GM12878 (cell line): Measurements from ENCODE around the gene TARS3. TPM values are rescaled to one million over a fixed set of nuclear protein-coding genes. Genes with fewer than 3 reads are reported as not detected.

ENCODE experiments used
- ATAC-seq: fragments of 200-7000 bp; cut with Tn5 transposase; 3 replicates; pipeline ENCODE4 v1.9.1; 2020; ENCODE audit warnings: mild to moderate bottlenecking, moderate library complexity
- BruUV-seq: library from RNA; stranded (reverse); fragments of 400-500 nt; replicated peaks from 2 replicates; lab custom pipeline; 2021; lab: Mats Ljungman, UMichigan
- CTCF ChIA-PET: fragments of 300-600 bp; sonication (Branson Sonifier 250); formaldehyde crosslinking; extraction: SDS; loops from one replicate; lab custom pipeline; 2021; ENCODE audit warnings: inconsistent platforms; lab: Yijun Ruan, JAX
- POLR2A ChIA-PET: fragments of 350-600 bp; formaldehyde crosslinking; extraction: SDS; loops from one replicate; lab custom pipeline; 2021; ENCODE audit warnings: inconsistent platforms; lab: Charles Lee
- RAD21 ChIA-PET: fragments of 300-600 bp; sonication (Branson Sonifier 250); formaldehyde crosslinking; loops from one replicate; lab custom pipeline; 2023; ENCODE audit warnings: antibody characterized with exemption; ENCODE audit not compliant: unreplicated experiment; lab: Charles Lee
- SMC1A ChIA-PET: fragments of 300-600 bp; sonication (Branson Sonifier 250); formaldehyde crosslinking; loops from one replicate; lab custom pipeline; 2023; ENCODE audit not compliant: unreplicated experiment, uncharacterized antibody; lab: Charles Lee
- DNase-seq: peaks from one replicate; pipeline ENCODE4 v3.0.0-alpha.2; 2011; ENCODE audit warnings: low read depth, low spot score
- FAIRE-seq: peaks from 3 replicates; lab custom pipeline; 2011; peaks lifted over from hg19 to GRCh38; lab: Jason Lieb, UNC
- H2AFZ ChIP-seq: 2 replicates; pipeline ENCODE4 v1.6.0; 2011; ENCODE audit warnings: low read depth, low read length, control low read depth; ENCODE audit not compliant: control insufficient read depth
- H3K27ac ChIP-seq: 2 replicates; pipeline ENCODE4 v1.5.1; 2011; ENCODE audit warnings: control low read depth; ENCODE audit not compliant: control insufficient read depth, insufficient read depth
- H3K27me3 ChIP-seq, 2 experiments: replicated peaks in 1 of 2; 2 replicates each; pipeline versions ENCODE4 v1.6.0 to v1.6.1; 2011; ENCODE audit warnings: low read length in 1 of 2; ENCODE audit not compliant: control insufficient read depth in 2 of 2, insufficient read depth in 2 of 2
- H3K36me3 ChIP-seq, 2 experiments: 2 replicates each; pipeline ENCODE4 v1.5.1; 2011; ENCODE audit warnings: low read length in 1 of 2; ENCODE audit not compliant: control insufficient read depth in 2 of 2, insufficient read depth in 2 of 2
- H3K4me1 ChIP-seq: 2 replicates; pipeline ENCODE4 v1.6.1; 2011; ENCODE audit warnings: mild to moderate bottlenecking, low read length, moderate library complexity, mixed read lengths; ENCODE audit not compliant: control insufficient read depth, insufficient read depth
- H3K4me2 ChIP-seq: 2 replicates; pipeline ENCODE4 v1.6.0; 2011; ENCODE audit warnings: control low read depth; ENCODE audit not compliant: control insufficient read depth, insufficient read depth
- H3K4me3 ChIP-seq: fragments of 200-600 bp; sonication (generic); 2 replicates; pipeline ENCODE4 v1.5.1; 2016
- H3K79me2 ChIP-seq: 2 replicates; pipeline ENCODE4 v1.6.0; 2011; ENCODE audit warnings: low read length; ENCODE audit not compliant: control insufficient read depth, insufficient read depth
- H3K9ac ChIP-seq: 2 replicates; pipeline ENCODE4 v1.8.0; 2011; ENCODE audit warnings: low read length, control low read depth, mixed read lengths; ENCODE audit not compliant: control insufficient read depth, insufficient read depth
- H3K9me3 ChIP-seq: replicated peaks from 3 replicates; pipeline ENCODE4 v1.5.1; 2011; ENCODE audit warnings: mild to moderate bottlenecking, low read length; ENCODE audit not compliant: control insufficient read depth, insufficient read depth
- H4K20me1 ChIP-seq: 2 replicates; pipeline ENCODE4 v1.6.0; 2011; ENCODE audit not compliant: control insufficient read depth, insufficient read depth
- BHLHE40 ChIP-seq, 2 experiments: fragments of 450-650 bp in 1 of 2; IDR thresholded peaks; 2 replicates each; pipeline ENCODE4 v1.6.1; 2011 to 2017; ENCODE audit warnings: low read depth in 2 of 2, borderline replicate concordance in 1 of 2, improper control_type of control experiment in 1 of 2, low read length in 1 of 2, mild to moderate bottlenecking in 1 of 2
- BRCA1 ChIP-seq: IDR thresholded peaks from 2 replicates; pipeline ENCODE4 v1.6.1; 2011; ENCODE audit warnings: low read depth, low read length, improper control_type of control experiment
- CHD4 ChIP-seq: fragments of 200-600 bp; sonication (generic); IDR thresholded peaks from 2 replicates; pipeline ENCODE4 v1.6.1; 2016; ENCODE audit warnings: mild to moderate bottlenecking
- CREB1 ChIP-seq: IDR thresholded peaks from 2 replicates; pipeline ENCODE4 v1.6.1; 2012; ENCODE audit warnings: low read depth, mild to moderate bottlenecking, inconsistent platforms
- CTCF ChIP-seq, 3 experiments: IDR thresholded peaks in 2 of 3; conservative IDR thresholded peaks in 1 of 3; 2 replicates each; pipeline ENCODE4 v1.5.1; 2011; ENCODE audit warnings: low read depth in 3 of 3, low read length in 3 of 3, mild to moderate bottlenecking in 3 of 3, control low read depth in 2 of 3, moderate library complexity in 2 of 3, inconsistent platforms in 1 of 3, mixed read lengths in 1 of 3; ENCODE audit not compliant: control insufficient read depth in 2 of 3, insufficient read depth in 1 of 3; ENCODE audit errors: extremely low read depth in 1 of 3
- IKZF2 ChIP-seq, 2 experiments: fragments of 450-650 bp; IDR thresholded peaks; 2 replicates each; pipeline ENCODE4 v1.6.1; 2017; ENCODE audit warnings: mild to moderate bottlenecking in 2 of 2, moderate library complexity in 2 of 2
- NR2C2 ChIP-seq: IDR thresholded peaks from 2 replicates; pipeline ENCODE4 v1.6.1; 2011; ENCODE audit warnings: borderline replicate concordance, low read depth; ENCODE audit not compliant: control insufficient read depth, insufficient read length
- PAX8 ChIP-seq: fragments of 450-650 bp; IDR thresholded peaks from 2 replicates; pipeline ENCODE4 v1.6.1; 2017; ENCODE audit warnings: mild to moderate bottlenecking, moderate library complexity
- SMC3 ChIP-seq: IDR thresholded peaks from 2 replicates; pipeline ENCODE4 v1.6.1; 2011; ENCODE audit warnings: low read length, improper control_type of control experiment, borderline replicate concordance
- ZNF622 ChIP-seq: fragments of 450-650 bp; IDR thresholded peaks from 2 replicates; pipeline ENCODE4 v1.6.1; 2017; ENCODE audit warnings: mild to moderate bottlenecking, inconsistent platforms
- WGBS: methylation state at CpG from one replicate; pipeline ENCODE4 v1.1.6; 2016; ENCODE audit warnings: low lambda C conversion rate; ENCODE audit not compliant: insufficient replicate concordance, insufficient coverage; ENCODE audit errors: missing lambda C conversion rate; 5-methylcytosine and 5-hydroxymethylcytosine counted together
- in situ Hi-C: fragments of 300-500 bp; cut with MboI; formaldehyde crosslinking; loops from 9 replicates; pipeline ENCODE4 v1.14.3; 2018; ENCODE audit warnings: mixed read lengths
- intact Hi-C: fragments of 100-400 bp; cut with micrococcal nuclease; formaldehyde crosslinking; loops from one replicate; pipeline ENCODE4 v1.14.2; 2022; ENCODE audit not compliant: unreplicated experiment
- polyA plus RNA-seq, 11 experiments: library from polyadenylated mRNA; depleted of rRNA in 4 of 11; unstranded in 6 of 11; stranded (reverse) in 5 of 11; fragments of >200 nt; fragmentation: Nextera tagmentation in 4 of 11; fragmentation: Illumina TruSeq in 1 of 11; extraction: Ambion mirVana in 4 of 11; extraction: Trizol in 1 of 11; gene quantifications; 1 replicate in 1 of 11; 2 replicates in 10 of 11; pipeline versions ENCODE4 v1.2.1 to v1.2.3, GENCODE V29; 2011 to 2016; ENCODE audit warnings: inconsistent platforms in 2 of 11, missing spikeins in 2 of 11, low read depth in 1 of 11
- total RNA-seq, 4 experiments: library from RNA; depleted of rRNA in 3 of 4; stranded (reverse); fragments of >200 nt in 3 of 4; fragmentation: Illumina TruSeq in 1 of 4; extraction: Trizol in 1 of 4; gene quantifications; 2 replicates each; pipeline versions ENCODE4 v1.2.1 to v1.2.3, GENCODE V29; 2013 to 2021
- TF ChIP-seq, protein P1 (sequence below): fragments of 450-650 bp; IDR thresholded peaks from 2 replicates; pipeline ENCODE4 v1.6.1; 2017; ENCODE audit warnings: low read depth, mild to moderate bottlenecking, moderate library complexity
- TF ChIP-seq, protein P2 (sequence below): IDR thresholded peaks from 2 replicates; pipeline ENCODE4 v1.6.1; 2012; ENCODE audit warnings: low read depth, low read length, improper control_type of control experiment

Gene TARS3
- total and polyA plus RNA-seq, 10 of the 15 experiments (the other 5 are each of a cell fraction or from before 2014, with no cell fraction given), result 1.4 to 7.8 (median 5.3) TPM

- Histone ChIP-seq H3K36me3 (no peaks in the 10 kb centered on the region), H3K27ac (no peak overlapping the region), H3K9me3 (no peaks in the 10 kb centered on the region), H3K4me1 (no peaks in the 10 kb centered on the region), H4K20me1 (no peaks in the 10 kb centered on the region), H3K4me2 (no peak overlapping the region), H3K4me3 (no peak overlapping the region), H3K79me2 (no peaks in the 10 kb centered on the region), H2AFZ (no peak overlapping the region), H3K9ac (no peak overlapping the region), H3K27me3 (no peaks in the 10 kb centered on the region)
- ATAC-seq (no peak), FAIRE-seq (no peak), DNase-seq (no peak)
- BruUV-seq, result no TSS peak
- RAD21 ChIA-PET, result no interaction called here
- in situ Hi-C loops, result no loop called here
- POLR2A ChIA-PET, result no interaction called here
- TF ChIP-seq BRCA1 (no peak), BHLHE40 (IDR thresholded peaks at IDR 0.05; ENCODE audit: borderline replicate concordance in 1 of 2, low read depth in 2 of 2, low read length in 1 of 2) (peak in 1 of 2 experiments; percentile 61; a peak in 2 of 4 replicates)
- SMC1A ChIA-PET, result no interaction called here
- WGBS, result 32% methylated on average over 20 of the region's 20 CpGs
- intact Hi-C loops, result no loop called here
- CTCF ChIA-PET, result interaction anchor here (0.6 kb wide), 1 partner anchor 30 kb away, joined by 5 read pairs; no protein-coding TSS in a partner anchor
Measured at GRCh38 chr15:101613130-101614000, 110.9 kb downstream of the TARS3 start.

- no peaks in the 10 kb centered on the region for H3K27me3 ChIP-seq
- H3K79me2 ChIP-seq, result no peaks in the 10 kb centered on the region
- H3K4me2 ChIP-seq, result no peak overlapping the region
- no peak overlapping the region for H3K27ac ChIP-seq
- ChIA-PET POLR2A (no interaction called here), CTCF (interaction anchor here (0.6 kb wide), 1 partner anchor 29 kb away, joined by 5 read pairs; no protein-coding TSS in a partner anchor), SMC1A (no interaction called here), RAD21 (no interaction called here)
- intact Hi-C loops, result no loop called here
- H3K4me1 ChIP-seq, result no peaks in the 10 kb centered on the region
- no peak overlapping the region for H2AFZ ChIP-seq
- no peak overlapping the region for H3K9ac ChIP-seq
- FAIRE-seq, result no peak
- no peak for DNase-seq
- BruUV-seq, result no TSS peak
- in situ Hi-C loops, result no loop called here
- H3K36me3 ChIP-seq, result no peaks in the 10 kb centered on the region
- WGBS, result 60% methylated on average over 11 of the region's 11 CpGs
- H4K20me1 ChIP-seq, result no peaks in the 10 kb centered on the region
- no peaks in the 10 kb centered on the region for H3K9me3 ChIP-seq
- ATAC-seq, result no peak
- H3K4me3 ChIP-seq, result no peak overlapping the region
- TF ChIP-seq CHD4, result no peak
- TF ChIP-seq, protein P1, sequence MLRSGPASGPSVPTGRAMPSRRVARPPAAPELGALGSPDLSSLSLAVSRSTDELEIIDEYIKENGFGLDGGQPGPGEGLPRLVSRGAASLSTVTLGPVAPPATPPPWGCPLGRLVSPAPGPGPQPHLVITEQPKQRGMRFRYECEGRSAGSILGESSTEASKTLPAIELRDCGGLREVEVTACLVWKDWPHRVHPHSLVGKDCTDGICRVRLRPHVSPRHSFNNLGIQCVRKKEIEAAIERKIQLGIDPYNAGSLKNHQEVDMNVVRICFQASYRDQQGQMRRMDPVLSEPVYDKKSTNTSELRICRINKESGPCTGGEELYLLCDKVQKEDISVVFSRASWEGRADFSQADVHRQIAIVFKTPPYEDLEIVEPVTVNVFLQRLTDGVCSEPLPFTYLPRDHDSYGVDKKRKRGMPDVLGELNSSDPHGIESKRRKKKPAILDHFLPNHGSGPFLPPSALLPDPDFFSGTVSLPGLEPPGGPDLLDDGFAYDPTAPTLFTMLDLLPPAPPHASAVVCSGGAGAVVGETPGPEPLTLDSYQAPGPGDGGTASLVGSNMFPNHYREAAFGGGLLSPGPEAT, result no peak
- no peak for TF ChIP-seq CREB1
- TF ChIP-seq IKZF2 (IDR thresholded peaks at IDR 0.05), result no peak
- TF ChIP-seq CTCF (IDR thresholded peaks at IDR 0.05 in 2 of 3, conservative IDR thresholded peaks at IDR 0.05 in 1 of 3; ENCODE audit: control insufficient read depth in 2 of 3, extremely low read depth in 1 of 3, insufficient read depth in 1 of 3, low read depth in 3 of 3, low read length in 3 of 3), result no peak
- TF ChIP-seq SMC3, result no peak
- TF ChIP-seq ZNF622, result no peak
- TF ChIP-seq, protein P2, sequence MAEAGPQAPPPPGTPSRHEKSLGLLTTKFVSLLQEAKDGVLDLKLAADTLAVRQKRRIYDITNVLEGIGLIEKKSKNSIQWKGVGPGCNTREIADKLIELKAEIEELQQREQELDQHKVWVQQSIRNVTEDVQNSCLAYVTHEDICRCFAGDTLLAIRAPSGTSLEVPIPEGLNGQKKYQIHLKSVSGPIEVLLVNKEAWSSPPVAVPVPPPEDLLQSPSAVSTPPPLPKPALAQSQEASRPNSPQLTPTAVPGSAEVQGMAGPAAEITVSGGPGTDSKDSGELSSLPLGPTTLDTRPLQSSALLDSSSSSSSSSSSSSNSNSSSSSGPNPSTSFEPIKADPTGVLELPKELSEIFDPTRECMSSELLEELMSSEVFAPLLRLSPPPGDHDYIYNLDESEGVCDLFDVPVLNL, result no peak
- TF ChIP-seq NR2C2, result no peak
- TF ChIP-seq PAX8, result no peak
Measured at GRCh38 chr15:101612676-101613075, 111.6 kb downstream of the TARS3 start.
